Measurements from ENCODE around the gene MFSD12.

The MFSD12 gene

GRCh38 chr19:3534375-3535234, 22.8 kb downstream of the MFSD12 start:
- TF ChIP-seq ZSCAN4 (tag by site-specific recombination; IDR thresholded peaks at IDR 0.05) (no peak), ZNF510 (tag by site-specific recombination; IDR thresholded peaks at IDR 0.05; ENCODE audit: insufficient replicate concordance) (no peak), ZNF792 (tag by site-specific recombination; IDR thresholded peaks at IDR 0.05) (no peak), GLI4 (tag by site-specific recombination; IDR thresholded peaks at IDR 0.05) (no peak), ZNF664 (tag by site-specific recombination; IDR thresholded peaks at IDR 0.05) (no peak), WT1 (tag by site-specific recombination; IDR thresholded peaks at IDR 0.05) (no peak), SETDB1 (IDR thresholded peaks at IDR 0.05; ENCODE audit: insufficient read length, low read length) (no peak), ZNF214 (tag by site-specific recombination; IDR thresholded peaks at IDR 0.05; ENCODE audit: borderline replicate concordance) (no peak), ZNF561 (tag by site-specific recombination; IDR thresholded peaks at IDR 0.05; ENCODE audit: borderline replicate concordance) (no peak), SCRT1 (tag by site-specific recombination; IDR thresholded peaks at IDR 0.05; ENCODE audit: borderline replicate concordance) (no peak), MYNN (tag by site-specific recombination; IDR thresholded peaks at IDR 0.05; ENCODE audit: borderline replicate concordance) (no peak), SCRT2 (tag by site-specific recombination; IDR thresholded peaks at IDR 0.05) (no peak), SALL2 (tag by site-specific recombination; IDR thresholded peaks at IDR 0.05; ENCODE audit: borderline replicate concordance) (no peak), YY2 (tag by site-specific recombination; IDR thresholded peaks at IDR 0.05) (no peak), ZNF394 (tag by site-specific recombination; IDR thresholded peaks at IDR 0.05; ENCODE audit: borderline replicate concordance) (no peak), ZBTB21 (tag by site-specific recombination; IDR thresholded peaks at IDR 0.05) (no peak), ZNF184 (tag by site-specific recombination; IDR thresholded peaks at IDR 0.05) (no peak)
- TF ChIP-seq, protein P1, sequence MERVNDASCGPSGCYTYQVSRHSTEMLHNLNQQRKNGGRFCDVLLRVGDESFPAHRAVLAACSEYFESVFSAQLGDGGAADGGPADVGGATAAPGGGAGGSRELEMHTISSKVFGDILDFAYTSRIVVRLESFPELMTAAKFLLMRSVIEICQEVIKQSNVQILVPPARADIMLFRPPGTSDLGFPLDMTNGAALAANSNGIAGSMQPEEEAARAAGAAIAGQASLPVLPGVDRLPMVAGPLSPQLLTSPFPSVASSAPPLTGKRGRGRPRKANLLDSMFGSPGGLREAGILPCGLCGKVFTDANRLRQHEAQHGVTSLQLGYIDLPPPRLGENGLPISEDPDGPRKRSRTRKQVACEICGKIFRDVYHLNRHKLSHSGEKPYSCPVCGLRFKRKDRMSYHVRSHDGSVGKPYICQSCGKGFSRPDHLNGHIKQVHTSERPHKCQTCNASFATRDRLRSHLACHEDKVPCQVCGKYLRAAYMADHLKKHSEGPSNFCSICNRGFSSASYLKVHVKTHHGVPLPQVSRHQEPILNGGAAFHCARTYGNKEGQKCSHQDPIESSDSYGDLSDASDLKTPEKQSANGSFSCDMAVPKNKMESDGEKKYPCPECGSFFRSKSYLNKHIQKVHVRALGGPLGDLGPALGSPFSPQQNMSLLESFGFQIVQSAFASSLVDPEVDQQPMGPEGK (tag by site-specific recombination; IDR thresholded peaks at IDR 0.05), result no peak
- TF ChIP-seq, protein P2, sequence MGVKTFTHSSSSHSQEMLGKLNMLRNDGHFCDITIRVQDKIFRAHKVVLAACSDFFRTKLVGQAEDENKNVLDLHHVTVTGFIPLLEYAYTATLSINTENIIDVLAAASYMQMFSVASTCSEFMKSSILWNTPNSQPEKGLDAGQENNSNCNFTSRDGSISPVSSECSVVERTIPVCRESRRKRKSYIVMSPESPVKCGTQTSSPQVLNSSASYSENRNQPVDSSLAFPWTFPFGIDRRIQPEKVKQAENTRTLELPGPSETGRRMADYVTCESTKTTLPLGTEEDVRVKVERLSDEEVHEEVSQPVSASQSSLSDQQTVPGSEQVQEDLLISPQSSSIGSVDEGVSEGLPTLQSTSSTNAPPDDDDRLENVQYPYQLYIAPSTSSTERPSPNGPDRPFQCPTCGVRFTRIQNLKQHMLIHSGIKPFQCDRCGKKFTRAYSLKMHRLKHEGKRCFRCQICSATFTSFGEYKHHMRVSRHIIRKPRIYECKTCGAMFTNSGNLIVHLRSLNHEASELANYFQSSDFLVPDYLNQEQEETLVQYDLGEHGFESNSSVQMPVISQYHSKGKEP (tag by site-specific recombination; IDR thresholded peaks at IDR 0.05), result no peak
- TF ChIP-seq, protein P3, sequence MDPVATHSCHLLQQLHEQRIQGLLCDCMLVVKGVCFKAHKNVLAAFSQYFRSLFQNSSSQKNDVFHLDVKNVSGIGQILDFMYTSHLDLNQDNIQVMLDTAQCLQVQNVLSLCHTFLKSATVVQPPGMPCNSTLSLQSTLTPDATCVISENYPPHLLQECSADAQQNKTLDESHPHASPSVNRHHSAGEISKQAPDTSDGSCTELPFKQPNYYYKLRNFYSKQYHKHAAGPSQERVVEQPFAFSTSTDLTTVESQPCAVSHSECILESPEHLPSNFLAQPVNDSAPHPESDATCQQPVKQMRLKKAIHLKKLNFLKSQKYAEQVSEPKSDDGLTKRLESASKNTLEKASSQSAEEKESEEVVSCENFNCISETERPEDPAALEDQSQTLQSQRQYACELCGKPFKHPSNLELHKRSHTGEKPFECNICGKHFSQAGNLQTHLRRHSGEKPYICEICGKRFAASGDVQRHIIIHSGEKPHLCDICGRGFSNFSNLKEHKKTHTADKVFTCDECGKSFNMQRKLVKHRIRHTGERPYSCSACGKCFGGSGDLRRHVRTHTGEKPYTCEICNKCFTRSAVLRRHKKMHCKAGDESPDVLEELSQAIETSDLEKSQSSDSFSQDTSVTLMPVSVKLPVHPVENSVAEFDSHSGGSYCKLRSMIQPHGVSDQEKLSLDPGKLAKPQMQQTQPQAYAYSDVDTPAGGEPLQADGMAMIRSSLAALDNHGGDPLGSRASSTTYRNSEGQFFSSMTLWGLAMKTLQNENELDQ (tag by site-specific recombination; IDR thresholded peaks at IDR 0.05; ENCODE audit: low read depth), result no peak
- POLR2A ChIA-PET, result no interaction called here
- H3K36me3 ChIP-seq (ENCODE audit: control insufficient read depth in 2 of 2, insufficient read depth in 1 of 2, low read length in 2 of 2), result peaks cover 0 to 71% of the 10 kb centered on the region in 2 experiments; a peak in 2 of 3 replicates

More at GRCh38 chr19:3534375-3535234, 22.8 kb downstream of the MFSD12 start:
- no peaks in the 10 kb centered on the region for H3K4me1 ChIP-seq (ENCODE audit: control insufficient read depth, insufficient read depth, low read length)
- CTCF ChIA-PET, result no interaction called here
- H3K27ac ChIP-seq (ENCODE audit: extremely low read depth, low read depth, low read length), result no peak overlapping the region
- no peaks in the 10 kb centered on the region for H3K9me3 ChIP-seq (ENCODE audit: control insufficient read depth, insufficient read depth, low read depth, low read length)
- H3K4me3 ChIP-seq (ENCODE audit: low read depth, low read length), result no peak overlapping the region

Data from HEK293 (cell line).